IPS-20b (cell line): ENCODE results near the gene POFUT2.

Source experiments
- H3K27ac ChIP-seq: one replicate; pipeline ENCODE4 v1.5.1; 2013; ENCODE audit warnings: low read length
- H3K27me3 ChIP-seq: 2 replicates; pipeline ENCODE4 v1.6.1; 2013; ENCODE audit warnings: mild to moderate bottlenecking, low read length, inconsistent platforms; ENCODE audit not compliant: insufficient read depth
- H3K36me3 ChIP-seq: 2 replicates; pipeline ENCODE4 v1.6.1; 2013; ENCODE audit warnings: low read depth, mild to moderate bottlenecking, inconsistent platforms, low read length, moderate library complexity; ENCODE audit not compliant: insufficient read depth
- H3K4me1 ChIP-seq: 2 replicates; pipeline ENCODE4 v1.6.1; 2013; ENCODE audit warnings: mild to moderate bottlenecking, control low read depth, inconsistent platforms, low read length, moderate library complexity; ENCODE audit not compliant: insufficient read depth
- H3K4me3 ChIP-seq: 2 replicates; pipeline ENCODE4 v1.5.1; 2013; ENCODE audit warnings: mild to moderate bottlenecking, low read length, inconsistent platforms
- H3K9ac ChIP-seq: 2 replicates; pipeline ENCODE4 v1.6.1; 2013; ENCODE audit warnings: low read depth, mild to moderate bottlenecking, inconsistent platforms, low read length, moderate library complexity
- H3K9me3 ChIP-seq: 2 replicates; pipeline ENCODE4 v1.6.1; 2013; ENCODE audit warnings: mild to moderate bottlenecking, low read depth, low read length, inconsistent platforms; ENCODE audit not compliant: insufficient read depth

POFUT2 gene

DNA sequence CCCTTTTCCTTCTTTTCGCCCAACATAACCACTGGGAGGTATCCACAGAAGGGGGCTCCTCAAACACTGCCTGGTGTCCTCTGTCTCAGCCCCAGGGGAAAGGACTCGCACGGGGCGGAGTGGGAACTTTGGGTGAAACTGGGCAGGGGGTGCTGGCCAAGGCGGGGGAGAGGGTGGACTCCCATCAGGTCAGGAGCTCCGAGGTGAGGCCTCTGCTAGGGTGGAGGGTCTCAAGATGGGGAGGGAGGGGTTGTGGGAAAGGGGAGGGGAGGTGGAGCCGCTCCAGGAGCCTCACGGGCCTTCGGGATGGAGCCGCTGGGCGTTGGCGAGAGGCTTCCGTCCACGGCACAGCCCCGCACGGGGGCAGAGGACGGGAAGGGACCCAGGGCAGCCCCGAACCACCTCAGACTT is 43.2 kb upstream of the POFUT2 start:
- no peaks in the 10 kb centered on the region for H3K9me3 ChIP-seq
- no peak overlapping the region for H3K4me3 ChIP-seq
- H3K4me1 ChIP-seq: peaks cover 11% of the 10 kb centered on the region
- no peaks in the 10 kb centered on the region for H3K27me3 ChIP-seq
- H3K27ac ChIP-seq: no peak overlapping the region
- no peaks in the 10 kb centered on the region for H3K36me3 ChIP-seq
- H3K9ac ChIP-seq: no peak overlapping the region

DNA sequence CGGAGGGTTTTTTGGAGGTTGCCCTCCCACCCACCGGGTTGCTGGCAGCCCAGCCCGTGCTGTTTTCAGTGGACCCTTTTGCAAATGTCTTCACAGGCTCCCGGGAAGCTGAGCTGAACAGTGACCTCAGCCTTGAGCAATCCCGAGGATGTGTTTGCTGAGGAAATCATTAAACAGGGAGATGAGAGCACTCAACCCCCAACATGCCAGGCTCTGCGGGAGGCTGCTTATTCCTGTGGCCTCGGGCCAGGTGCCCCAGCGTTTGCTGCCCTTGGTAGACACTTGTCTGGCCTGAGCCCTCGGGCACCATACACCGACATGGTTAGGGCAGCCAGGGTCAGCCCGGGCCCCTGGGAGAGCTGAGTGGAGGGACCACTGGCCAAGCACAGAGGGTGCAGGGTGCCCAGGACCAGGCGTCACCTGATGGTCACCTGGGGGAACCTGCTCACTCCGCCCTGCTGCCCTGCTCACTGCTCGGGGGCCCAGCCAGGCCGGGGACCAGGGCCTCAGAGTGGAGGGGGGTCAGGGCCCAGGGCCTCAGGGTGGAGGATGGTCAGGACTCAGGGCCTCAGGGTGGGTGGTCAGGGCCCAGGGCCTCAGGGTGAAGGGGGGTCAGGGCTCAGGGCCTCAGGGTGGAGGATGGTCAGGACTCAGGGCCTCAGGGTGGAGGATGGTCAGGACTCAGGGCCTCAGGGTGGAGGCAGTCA is 42.5 kb upstream of the POFUT2 start:
- Histone ChIP-seq H3K4me1 (peaks cover 11% of the 10 kb centered on the region), H3K9ac (no peak overlapping the region; the same call in 1 of the 2 replicates), H3K27me3 (no peaks in the 10 kb centered on the region), H3K27ac (no peak overlapping the region), H3K9me3 (no peaks in the 10 kb centered on the region), H3K36me3 (no peaks in the 10 kb centered on the region), H3K4me3 (no peak overlapping the region)

DNA sequence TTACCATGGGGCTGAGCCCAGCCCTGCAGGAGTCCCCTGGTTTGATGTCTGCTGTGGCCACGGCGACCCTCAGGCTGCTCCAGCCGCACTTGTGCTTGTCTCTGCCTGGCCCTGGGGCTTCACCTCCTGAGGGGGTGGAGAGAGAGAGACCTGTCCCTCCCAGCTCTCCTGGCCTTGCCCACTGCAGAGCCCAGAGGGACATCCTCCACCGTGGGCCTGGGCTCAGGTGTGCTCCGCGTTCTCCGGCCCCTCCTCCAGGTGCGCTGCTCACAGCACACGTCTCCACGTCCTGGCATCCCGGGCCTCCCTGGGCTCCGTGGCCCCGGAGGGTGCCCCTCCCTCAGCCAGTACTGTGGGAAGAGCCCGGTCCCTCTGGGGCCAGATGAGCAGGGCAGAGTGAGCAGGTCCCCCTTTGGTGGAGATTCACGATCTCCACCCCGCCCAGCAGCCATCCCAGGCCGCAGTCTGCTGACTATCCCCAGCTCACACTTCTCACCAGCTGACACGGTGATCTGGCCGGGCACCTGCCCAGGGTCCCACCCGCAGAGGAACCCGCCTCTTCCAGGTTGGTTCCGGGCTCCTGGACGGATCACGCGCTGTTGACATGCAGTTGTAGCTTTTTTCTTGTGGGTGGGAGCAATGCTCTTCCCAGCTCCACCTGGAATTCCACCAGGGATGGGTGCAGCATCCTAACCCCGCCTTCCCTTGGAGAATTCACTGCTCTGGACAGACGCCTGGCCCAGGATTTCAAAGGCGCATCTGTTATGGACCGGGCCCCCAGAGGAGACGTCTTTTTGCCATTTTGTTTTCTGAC is 41.8 kb upstream of the POFUT2 start:
- no peak overlapping the region for H3K4me3 ChIP-seq
- no peak overlapping the region for H3K27ac ChIP-seq
- peaks cover 11% of the 10 kb centered on the region for H3K4me1 ChIP-seq
- H3K36me3 ChIP-seq: no peaks in the 10 kb centered on the region
- no peaks in the 10 kb centered on the region for H3K27me3 ChIP-seq
- H3K9me3 ChIP-seq: no peaks in the 10 kb centered on the region
- H3K9ac ChIP-seq: no peak overlapping the region; the same call in 1 of the 2 replicates

DNA sequence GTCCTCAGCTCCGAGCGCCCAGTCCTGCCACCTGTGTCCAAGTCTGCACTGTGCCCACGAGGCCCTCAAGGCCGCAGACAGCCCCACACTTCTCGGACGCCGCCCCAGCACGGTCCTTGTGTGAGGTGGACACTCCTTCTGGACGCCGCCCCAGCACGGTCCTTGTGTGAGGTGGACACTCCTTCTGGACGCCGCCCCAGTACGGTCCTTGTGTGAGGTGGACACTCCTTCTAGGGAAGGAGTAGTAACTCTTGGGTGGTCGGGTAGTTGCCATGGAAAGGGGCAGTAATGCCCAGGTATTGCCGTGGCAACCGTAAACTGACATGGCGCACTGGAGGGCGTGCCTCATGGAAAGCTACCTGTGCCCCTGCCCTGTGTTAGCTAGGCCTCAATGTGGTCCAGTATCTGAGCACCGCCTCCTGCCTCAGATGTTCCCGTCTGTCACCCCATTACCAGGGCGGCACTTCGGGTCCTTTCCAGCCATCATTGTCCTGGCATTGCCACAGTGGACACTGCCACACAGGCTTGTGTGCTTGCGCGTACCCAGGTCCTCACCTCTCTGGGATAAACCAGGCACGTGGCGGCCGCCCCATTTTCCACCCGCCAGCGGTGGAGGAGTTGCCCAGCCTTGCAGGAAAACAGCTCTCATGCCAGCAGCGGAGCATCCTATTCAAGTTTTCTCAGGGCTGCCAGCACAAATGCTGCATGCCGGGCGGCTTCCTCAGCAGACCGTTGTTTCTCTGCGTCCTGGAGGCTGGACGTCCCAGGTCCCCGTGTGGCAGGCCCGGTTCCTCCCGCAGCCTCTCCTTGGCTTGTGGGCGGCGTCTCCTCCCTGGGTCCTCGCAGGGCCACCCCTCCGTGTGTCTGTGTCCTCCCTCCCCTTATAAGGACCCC is 40.8 kb upstream of the POFUT2 start:
- H3K36me3 ChIP-seq: no peaks in the 10 kb centered on the region
- H3K9ac ChIP-seq: no peak overlapping the region
- H3K27me3 ChIP-seq: no peaks in the 10 kb centered on the region
- no peaks in the 10 kb centered on the region for H3K9me3 ChIP-seq
- H3K4me3 ChIP-seq: no peak overlapping the region
- H3K27ac ChIP-seq: no peak overlapping the region
- peaks cover 10% of the 10 kb centered on the region for H3K4me1 ChIP-seq

DNA sequence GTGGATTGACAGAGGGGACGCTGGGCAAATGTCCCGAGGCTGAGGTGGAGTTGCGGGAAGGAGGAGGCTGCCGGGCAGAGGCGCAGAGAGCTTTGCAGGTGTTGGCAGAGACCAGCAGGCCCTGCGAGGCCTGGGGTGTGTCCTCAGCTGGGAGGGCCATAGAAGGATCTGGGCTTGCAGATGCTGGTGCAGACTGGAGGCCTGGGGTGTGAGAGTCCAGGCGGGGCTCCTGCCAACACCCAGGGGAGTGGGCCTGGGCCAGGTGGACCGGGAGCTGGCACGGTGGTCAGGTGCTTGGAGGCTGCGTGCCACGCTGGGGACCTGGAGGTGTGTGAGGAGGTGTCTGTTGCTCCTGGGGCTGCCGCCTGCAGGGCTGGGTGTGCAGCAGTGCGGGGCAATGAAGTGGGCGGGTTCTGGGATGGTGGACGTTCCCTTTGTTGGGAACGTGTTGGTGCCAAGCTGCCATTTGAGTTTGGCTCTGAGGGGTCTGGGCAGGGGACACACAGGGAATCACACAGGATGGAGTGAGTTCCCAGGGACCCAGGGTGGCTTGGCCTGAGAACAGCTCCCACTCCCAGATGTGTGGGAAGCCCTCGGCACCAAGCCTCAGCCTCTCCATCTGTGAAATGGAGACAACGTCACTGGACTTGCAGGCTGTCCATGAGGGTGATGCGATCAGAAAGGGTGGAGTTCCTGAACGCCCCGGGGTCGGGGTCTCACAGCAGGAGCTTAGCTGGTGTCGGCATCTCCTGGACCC is 39.9 kb upstream of the POFUT2 start:
- peaks cover 14% of the 10 kb centered on the region for H3K4me1 ChIP-seq
- no peak overlapping the region for H3K4me3 ChIP-seq
- H3K27ac ChIP-seq: no peak overlapping the region
- H3K27me3 ChIP-seq: no peaks in the 10 kb centered on the region
- H3K9me3 ChIP-seq: no peaks in the 10 kb centered on the region
- no peaks in the 10 kb centered on the region for H3K36me3 ChIP-seq
- H3K9ac ChIP-seq: no peak overlapping the region

DNA sequence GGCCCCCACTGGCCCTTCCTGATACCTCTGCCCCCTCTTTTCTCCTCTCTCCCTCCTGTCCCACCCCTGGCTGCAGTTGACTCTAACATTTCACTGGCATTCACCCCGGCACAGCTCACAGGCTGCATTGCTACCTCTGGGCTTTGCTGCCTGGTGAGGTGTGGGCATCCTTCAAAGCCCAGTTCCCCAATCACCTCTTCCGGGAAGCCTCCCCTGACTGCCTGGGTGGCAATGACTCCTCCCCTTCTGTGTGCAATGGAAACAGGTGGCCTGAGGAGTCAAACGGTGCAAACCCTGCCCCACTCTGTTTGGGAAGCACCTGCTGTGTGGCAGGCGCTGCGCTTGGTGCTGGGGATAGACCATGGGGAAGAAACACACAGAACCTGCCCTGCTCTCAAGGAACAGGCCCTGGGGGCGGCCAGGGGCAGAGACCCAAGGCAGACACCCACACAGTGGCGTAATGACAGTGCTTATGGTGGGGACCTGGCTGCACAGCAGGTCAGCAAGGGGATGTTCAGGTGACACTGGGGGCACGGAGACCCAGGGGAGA is 39.3 kb upstream of the POFUT2 start:
- H3K9me3 ChIP-seq: no peaks in the 10 kb centered on the region
- H3K36me3 ChIP-seq: no peaks in the 10 kb centered on the region
- H3K27ac ChIP-seq: no peak overlapping the region
- H3K4me3 ChIP-seq: no peak overlapping the region
- H3K4me1 ChIP-seq: peaks cover 10% of the 10 kb centered on the region; the same call in 1 of the 2 replicates
- no peak overlapping the region for H3K9ac ChIP-seq
- no peaks in the 10 kb centered on the region for H3K27me3 ChIP-seq

DNA sequence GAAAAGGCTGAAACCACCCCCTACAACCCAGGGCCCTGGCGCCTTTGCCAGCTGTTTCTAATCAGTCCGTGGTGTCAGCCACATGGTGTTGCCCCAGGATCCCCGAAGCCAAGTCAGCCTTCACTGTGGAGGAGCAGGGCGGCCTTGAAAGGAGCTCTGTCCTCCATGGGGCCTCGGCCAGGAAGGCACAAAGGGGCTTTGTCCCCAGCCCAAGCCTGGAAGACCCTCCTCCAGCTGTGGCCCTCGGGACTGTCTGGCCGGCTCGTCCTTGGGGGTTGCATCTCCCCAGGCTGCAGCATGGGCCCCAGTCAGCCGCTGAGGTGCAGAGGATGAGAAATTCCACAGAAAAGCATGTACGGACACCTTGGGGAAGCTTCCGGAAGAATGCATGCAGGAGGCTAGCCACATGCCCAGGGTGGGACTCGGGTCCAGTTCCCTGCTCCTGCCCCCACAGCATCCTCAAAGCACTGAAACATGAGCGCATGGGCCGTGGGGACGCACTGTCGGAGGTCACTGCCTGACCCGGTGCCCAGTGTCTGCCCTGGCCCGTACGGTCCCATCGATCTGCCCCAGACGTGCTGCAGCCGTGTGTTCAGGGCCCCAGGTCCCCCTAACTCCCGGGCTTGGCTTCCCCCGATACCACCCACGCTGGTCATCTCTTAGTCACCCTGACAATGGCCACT is 38.6 kb upstream of the POFUT2 start:
- Histone ChIP-seq H3K9ac (no peak overlapping the region), H3K27me3 (no peaks in the 10 kb centered on the region), H3K9me3 (no peaks in the 10 kb centered on the region), H3K36me3 (no peaks in the 10 kb centered on the region), H3K4me1 (peaks cover 8% of the 10 kb centered on the region; the same call in 1 of the 2 replicates), H3K27ac (no peak overlapping the region), H3K4me3 (no peak overlapping the region)

DNA sequence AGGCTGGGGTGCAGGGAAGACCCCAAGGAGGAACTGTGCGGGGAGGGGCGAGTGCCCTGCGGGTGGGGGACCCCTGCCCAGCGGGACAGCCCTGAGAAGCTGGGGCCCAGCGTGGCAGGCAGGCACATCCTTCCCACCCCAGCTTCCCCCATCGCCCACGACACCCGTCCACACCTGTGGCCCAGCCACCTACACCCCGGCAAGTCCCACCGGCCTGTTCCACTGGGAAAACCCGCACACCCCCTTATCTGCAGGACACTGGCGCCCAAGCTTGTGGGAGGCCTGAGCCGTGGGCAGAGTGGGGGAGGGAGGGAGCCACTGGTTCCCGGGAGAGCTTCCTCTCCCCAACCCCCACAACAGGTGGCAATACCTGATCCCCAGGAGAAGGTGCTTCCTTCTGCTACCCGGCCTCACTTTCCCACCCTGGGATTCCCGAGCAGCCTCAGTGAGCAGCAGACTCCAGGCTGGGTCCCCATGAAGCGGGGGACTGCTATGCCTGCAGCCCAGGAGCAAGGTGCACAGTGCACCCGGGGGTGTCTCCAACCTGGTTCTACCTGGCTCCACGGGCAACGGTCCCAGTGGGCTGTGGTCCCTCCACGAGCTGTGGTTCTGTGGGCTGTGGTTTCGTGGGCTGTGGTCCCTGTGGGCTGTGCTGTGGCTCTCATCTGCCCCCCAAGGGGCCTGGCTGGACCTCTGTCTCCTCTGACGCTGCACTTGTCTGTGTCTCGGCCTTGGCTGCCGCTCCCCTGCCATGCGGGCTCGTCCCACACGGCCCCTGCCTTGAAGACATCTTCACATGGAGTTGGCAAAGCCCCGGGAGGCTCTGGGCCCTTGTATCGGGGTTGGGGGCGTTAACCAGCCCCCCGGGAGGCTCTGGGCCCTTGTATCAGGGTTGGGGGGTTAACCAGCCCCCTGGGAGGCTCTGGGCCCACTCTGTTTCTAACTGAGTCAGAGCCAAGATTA is 37.8 kb upstream of the POFUT2 start:
- Histone ChIP-seq H3K9ac (no peak overlapping the region), H3K27ac (no peak overlapping the region), H3K9me3 (no peaks in the 10 kb centered on the region), H3K27me3 (no peaks in the 10 kb centered on the region), H3K36me3 (no peaks in the 10 kb centered on the region), H3K4me1 (peaks cover 7% of the 10 kb centered on the region; the same call in 1 of the 2 replicates), H3K4me3 (no peak overlapping the region)

DNA sequence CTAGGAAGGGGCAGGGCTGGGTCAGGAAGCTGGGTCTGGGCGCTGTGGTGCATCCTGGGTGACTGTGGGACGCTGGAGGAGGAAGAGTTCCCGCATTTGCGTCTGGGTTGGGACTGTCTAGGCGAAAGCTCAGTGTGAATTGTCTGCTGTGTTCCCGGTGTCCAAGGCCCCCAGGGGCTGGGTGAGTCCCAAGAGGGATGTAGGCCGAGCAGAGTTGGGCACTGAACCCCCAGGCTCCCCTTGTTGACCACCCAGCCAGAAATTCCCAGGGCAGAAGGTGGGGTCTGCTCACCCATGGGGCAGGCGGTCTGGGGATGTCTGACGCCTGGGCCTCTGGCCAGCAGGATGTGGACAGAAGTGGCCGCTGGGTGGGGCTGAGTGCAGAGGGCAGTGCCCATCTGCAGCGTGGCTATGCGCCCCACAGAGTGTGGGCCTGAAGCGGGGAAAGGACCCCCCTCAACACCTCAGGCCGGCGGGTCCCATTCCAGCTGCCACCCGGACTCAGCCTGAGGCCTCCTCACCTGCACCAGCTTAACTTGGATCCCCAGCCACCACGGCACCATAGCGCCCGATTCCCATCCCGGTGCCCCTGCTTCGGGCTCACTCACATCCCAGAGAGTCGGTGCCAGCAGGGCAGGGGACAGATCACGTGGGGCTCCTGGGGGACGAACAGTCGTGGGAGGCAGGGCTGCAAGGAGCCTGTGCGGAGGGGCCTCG is 37.0 kb upstream of the POFUT2 start:
- Histone ChIP-seq H3K4me1 (peaks cover 7% of the 10 kb centered on the region; the same call in 1 of the 2 replicates), H3K4me3 (no peak overlapping the region), H3K9me3 (no peaks in the 10 kb centered on the region), H3K27me3 (no peaks in the 10 kb centered on the region), H3K9ac (no peak overlapping the region), H3K27ac (no peak overlapping the region), H3K36me3 (no peaks in the 10 kb centered on the region)
